Stimulated activated naive CD4-positive, alpha-beta T cell (primary cell): Measurements from ENCODE around the gene ST13.
A peak's percentile ranks its signal among the peaks of the same experiment; 100 is the strongest.
"Not testable (repeated sequence)": the region's sequence is repeated elsewhere in the genome, so short reads cannot be mapped to it uniquely, and the experiment has no call there.

ENCODE experiments used
- DNase-seq, 6 experiments: peaks; one replicate each; lab custom pipeline; 2025; lab: John Stamatoyannopoulos, UW

The ST13 gene

DNA sequence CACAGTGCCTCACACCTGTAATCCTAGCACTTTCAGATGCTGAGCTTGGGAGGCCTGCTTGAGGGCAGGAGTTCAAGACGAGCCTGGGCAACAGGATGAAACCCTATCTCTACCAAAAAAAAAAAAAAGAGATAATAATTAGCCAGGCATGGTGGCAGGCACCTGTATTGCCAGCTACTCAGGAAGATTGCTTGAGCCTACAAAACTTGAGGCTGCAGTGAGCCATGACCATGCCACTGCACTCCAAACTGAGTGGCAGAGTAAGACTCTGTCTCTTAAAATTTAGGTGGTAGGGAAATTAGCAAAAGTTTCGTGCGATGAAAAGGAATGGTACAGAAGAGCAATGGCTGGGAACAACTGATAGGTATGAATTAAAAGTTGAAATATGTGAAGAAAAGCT, 18.0 kb downstream of the ST13 start:
- DNase-seq: no peak

DNA sequence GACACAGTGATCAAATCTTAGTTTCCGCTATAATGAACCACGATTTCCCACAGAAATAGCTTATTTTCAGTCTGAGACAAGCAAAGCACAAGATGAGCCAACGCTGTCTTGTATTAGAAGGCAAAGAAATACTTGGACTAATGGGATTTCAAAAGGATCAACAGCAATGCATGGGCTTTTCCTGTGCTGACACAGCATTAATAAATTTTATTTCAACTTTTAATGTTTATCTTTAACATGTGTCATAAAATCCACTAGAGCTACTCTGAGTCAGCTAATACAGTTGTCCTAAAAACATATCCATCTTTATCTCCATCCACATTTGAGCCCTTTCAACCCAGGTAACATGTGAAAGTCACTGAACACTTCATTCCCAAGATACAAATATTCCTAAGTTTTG, 21.8 kb downstream of the ST13 start:
- DNase-seq: no peak

DNA sequence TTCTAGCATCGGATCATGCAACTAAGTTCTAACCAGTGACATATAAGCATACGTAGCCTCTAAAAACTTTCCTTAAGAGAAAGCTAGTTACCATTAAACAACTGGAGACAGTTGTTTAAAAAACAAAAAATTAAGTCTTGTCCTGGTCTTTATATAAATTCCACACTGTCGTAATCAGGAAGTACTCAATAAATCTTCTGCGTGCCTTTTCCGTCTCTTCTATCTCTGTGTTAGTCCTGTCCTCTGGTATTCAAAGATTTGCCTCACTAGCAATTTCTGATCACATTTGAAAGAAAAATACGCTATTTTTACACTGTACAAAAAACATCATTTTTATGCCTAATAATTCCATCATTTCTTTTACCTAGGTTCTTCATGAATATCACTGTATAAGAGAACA, 27.3 kb downstream of the ST13 start:
- DNase-seq: no peak

DNA sequence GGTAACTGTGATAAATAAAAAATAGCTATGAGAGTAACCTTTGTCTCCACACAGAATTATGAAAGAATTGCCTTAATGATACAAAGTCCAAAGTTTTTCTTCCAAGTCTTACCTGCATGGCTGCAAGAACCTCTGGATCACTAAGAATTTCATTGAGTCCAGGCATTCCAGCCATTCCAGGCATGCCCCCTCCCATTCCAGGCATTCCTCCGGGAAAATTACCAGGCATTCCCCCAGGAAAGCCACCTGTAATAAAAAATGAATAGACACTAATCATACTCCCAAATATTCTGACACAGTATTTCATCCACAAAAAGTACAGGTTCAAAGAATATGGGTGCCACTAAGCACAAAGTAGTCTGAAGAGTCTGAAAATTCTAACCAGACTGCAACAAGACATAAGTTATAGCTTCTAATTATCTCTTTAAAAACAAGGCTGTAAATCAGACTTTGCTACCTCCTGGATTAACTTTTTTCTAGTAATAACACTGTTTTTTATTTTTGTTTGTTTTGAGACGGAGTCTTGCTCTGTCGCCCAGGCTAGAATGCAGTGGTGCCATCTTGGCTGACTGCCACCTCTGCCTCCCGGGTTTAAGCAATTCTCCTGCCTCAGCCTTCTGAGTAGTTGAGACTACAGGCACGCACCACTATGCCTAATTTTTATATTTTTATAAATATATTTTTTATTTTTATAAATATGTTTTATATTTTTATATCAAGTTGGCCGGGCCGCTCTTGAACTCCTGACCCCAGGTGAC, 29.3 kb downstream of the ST13 start:
- no peak for DNase-seq

DNA sequence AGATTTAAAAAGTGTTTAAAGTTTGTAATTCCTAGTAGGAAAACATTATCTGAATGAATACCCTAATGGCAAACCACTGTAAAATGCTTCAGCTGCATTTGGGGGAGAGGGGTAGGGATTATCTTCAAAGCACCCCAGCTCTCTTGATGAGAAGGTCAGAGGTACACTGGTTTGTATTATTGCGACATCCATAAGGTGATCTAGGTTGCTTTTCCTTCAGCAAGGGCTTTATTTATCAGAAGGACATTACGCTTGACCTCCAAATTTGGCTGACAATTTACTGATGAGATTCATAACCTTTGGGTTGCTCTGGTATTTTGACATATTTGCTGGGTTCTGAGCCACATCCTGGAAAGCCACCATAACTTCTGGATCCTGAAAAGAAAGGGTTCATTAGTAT, 30.1 kb downstream of the ST13 start:
- DNase-seq: not testable (repeated sequence)

DNA sequence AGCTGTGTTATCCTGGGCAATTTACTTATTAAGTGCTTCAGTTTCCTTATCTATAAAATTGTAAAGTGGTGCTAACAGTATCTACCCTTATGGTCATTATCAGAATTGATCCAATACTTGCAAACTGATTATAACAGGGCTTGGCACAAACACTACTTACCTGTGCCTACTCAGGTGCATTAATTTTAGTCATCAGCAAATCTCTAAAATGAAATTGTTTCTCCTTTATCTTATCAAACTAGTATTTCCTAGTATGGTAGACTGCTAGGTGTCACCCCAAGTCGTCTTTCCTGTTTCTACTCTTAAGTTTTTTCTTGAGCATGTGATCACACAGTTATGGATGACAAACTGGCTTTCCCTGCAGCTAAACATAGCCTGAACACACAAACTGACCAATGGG, 33.0 kb downstream of the ST13 start:
- no peak for DNase-seq

DNA sequence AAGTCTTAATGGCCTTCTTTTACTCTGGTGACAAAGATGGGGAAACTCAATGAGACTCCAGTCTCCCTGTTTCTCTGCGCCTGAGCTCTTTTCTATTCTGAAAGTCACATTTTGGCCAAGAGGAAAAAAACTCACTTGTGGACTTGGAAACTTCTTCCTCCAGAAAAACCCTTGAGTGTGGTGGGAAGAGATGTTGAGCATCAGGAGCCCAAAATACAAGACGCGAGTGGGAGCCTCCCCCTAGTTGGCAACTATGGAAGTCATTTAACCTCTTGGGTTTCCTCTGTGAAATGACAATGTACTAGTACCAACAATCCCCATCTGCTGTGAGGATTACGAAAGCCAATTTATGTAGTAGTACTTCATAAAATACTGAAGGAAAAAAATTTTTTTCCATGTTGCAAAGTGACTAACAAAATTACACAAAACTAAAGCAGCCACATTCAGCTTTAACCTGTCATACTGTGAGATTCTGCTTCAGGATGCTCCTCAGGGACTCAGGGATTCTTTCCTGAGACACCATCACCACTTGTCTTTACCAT, 36.8 kb downstream of the ST13 start:
- peak in 1 of 6 experiments; percentile 49 for DNase-seq

DNA sequence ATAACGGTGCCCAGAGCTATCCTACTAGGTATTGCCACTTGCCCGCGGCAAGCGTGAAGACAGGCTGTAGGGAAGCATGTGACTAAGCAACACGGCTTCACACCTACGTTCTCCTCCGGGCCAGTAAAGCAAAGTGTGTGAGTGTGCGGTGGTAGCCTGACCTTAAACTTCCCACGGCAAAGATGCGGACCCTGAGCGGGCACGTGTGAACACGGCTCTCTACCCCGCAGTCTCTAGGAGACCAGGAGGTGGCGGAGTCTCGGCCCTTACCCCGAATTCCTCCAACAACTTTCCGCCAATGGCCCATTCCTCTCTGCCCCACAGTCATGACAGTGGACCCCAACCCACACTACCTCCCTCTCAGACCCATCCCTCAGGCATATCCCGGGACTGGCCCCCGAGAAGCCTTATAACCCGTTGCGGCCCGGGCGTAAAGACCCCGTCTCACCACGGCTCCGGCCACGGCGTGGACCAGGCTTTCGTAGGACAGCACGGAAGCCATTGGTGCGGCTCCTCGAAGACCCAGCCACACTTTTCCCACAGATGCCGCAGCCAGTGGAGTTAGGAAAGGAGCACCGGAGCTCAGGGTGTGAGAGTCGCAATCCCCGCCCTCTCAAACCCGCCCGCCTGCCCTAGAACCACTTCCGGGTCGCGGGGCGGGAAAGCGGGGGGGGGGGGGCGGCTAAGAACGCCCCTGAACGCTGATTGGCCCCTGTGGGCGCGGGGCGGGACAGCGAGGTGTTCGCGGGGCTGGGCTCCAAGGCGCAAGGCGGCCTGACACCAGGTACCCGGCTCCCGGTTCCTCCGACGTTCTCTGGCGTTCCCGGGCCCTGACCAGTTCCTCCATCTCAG, 37.5 kb downstream of the ST13 start, which contains the start of gene SLC25A17:
Gene SLC25A17, minus strand, starts transcription at position 600 of the 852 bp plus-strand sequence. Its CDS starts 98 bp downstream, at position 502.
- peak; percentile 76 to 89 (median 86) for DNase-seq

DNA sequence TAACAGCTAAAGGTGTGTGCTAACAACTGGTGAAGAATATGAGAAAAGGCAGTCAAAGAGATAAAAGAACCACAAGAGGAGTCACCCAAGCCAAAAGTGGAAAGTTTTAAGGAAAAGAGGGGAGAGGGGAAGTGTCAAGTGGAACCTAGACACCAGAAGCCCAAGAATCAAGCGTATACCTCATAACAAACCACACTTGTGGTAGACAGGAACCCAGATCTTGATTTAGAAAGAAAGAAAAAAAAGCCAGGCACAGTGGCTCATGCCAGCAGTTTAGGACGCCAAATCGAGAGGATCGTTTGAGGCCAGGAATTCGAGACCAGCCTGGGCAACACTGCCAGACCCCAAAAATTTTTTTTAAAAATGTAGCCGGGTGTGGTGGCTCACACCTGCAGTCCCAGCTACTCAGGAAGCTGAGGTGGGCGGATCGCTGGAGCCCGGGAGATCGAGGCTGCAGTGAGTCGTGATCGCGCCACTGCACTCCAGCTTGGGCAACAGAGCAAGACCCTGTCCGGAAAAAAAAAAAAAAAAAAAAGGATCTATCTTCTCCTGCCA, 38.2 kb downstream of the ST13 start:
- no peak for DNase-seq

DNA sequence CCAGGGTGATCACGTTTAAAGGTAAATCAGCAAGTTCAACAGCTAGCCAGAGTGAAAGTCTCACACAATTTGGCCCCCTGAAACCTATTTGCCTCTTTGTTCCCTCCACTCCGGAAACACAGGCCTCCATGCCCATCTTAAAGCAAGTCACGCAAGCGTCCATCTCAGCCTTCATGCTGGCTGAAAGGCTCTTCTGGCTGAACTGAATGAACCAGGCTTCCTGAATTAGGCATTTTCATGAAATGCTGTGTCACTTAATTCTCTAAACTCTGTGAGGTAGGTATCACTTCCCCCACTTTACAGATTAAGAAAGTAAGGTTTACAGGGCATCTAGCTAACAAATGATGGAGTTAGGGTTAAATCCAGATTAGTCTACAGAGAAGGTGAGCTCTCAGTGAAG, 38.7 kb downstream of the ST13 start:
- DNase-seq: no peak

DNA sequence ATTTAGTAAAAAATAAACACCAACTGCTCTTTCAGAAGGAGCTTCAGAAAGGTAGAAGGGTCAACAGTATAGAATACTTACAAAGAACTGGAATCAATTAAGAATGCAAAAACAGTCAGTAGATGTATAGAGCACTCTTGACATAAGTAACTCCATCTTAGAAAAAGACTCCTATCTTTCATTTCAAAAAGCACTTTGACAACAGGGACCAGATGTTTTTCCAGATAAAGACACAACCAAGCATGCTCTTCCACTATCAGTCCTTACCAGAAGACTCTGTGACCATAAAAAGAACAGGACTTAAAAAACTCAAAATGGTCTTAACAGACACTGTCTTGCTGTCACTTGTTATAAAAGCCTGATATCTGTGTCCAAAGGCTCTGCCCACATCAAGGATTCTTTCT, 42.5 kb downstream of the ST13 start:
- DNase-seq: no peak

DNA sequence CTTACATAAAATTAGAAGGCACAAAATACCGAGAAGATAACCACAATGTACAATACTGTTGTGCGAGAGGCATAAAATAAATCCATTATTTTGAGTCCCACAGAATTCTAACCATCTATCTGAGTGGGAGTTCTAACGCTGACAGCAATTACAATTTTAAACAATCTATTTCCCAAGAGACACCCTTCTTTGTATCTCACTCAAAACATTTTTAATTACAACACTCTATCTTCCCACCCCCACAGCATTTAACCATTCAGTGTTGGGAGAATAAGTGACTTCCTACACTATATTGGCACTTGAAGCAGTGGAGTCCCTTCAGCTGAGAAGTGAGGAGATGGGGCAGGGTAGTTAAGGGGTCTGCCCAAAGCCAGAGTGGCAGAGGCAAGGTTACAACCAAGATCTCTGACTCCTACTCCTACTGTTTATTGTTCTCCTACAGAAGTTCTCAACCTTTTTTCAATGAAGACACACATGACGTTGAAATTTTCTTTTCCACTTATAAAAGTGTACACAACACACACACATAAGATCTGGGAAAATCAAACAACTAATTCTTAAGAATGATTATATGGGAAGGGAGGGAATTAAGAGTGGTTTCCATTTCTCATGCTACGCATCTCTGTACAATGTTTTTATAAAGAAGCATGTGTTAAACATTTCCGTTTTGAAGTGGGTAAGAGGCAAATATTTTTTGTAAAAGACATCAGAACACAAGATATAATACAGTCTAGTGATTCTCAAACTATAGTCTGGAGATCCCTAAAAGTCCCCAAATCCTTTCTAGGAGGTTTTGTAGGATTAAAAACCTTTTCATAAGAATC, 48.2 kb downstream of the ST13 start:
- no peak for DNase-seq

DNA sequence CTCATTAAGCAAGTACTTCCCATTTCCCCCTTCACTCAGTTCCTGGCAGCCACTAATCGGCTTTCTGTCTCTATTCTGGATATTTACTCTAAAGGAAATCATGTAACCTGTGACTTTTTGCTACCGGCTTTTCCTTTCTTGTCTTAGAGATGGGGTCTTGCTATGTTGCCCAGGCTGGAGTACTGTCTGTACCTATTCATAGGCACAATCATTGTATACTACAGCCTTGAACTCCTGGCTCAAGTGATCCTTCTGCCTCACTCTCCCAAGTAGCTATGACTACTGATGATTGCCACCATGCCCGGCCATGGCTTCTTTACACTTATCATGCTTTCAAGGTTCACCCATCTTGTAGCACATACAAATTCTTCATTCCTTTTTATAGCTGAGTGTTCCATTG, 49.7 kb downstream of the ST13 start:
- no peak for DNase-seq

DNA sequence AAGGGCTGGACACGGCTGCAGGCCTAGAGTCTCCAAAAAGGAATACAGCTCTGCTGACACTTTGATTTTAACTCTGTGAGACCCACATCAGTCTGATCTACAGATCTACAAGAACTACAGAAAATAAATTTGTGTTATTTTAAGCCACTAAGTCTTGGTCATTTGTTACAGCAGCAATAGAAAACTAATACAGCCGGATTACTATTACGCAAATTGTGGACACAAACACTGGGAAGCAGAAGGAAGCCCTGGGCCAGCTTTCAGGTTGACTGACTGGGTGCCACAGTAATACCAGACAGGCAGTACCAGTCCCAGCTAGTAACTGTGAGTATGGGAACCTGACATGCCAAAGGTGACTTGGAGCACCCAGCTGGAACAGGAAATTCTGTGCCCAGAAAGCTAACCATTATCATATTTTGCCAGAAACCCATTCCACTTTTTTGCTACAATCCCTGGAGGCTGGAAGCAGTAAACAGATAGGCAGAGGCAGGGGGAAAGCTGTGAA, 50.7 kb downstream of the ST13 start:
- DNase-seq: no peak

DNA sequence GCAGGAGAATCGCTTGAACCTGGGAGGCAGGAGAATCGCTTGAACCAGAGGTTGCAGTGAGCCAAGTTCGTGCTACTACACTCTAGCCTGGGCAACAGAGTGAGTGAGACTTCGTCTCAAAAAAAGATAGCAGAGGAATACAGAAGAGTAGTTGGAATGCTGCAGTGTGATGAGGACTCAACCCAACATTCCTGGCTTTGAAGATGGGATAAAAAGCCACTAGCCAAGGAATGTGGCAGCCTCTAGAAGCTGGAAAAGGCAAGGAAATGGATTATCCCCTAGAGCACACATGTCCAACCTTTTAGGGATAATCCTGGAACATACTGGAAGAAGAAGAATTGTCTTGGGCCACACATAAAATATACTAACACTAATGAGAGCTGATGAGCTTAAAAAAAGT, 51.2 kb downstream of the ST13 start:
- no peak for DNase-seq

DNA sequence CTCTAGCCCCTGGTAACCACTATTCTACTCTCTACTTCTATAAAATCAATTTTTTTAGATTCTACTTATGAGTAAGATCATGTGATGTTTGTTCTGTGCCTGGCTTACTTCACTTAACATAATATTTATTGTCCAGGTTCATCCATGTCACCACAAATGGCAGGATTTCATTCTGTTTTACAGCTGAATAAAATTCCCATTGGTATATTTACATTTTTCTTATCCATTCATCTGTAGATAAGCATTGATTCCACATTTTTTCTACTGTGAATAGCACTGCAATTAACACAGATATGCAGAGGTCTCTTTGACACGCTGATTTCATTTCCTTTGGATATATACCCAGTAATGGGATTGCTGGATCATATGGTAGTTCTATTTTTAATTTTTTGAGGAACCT, 53.1 kb downstream of the ST13 start:
- no peak for DNase-seq

DNA sequence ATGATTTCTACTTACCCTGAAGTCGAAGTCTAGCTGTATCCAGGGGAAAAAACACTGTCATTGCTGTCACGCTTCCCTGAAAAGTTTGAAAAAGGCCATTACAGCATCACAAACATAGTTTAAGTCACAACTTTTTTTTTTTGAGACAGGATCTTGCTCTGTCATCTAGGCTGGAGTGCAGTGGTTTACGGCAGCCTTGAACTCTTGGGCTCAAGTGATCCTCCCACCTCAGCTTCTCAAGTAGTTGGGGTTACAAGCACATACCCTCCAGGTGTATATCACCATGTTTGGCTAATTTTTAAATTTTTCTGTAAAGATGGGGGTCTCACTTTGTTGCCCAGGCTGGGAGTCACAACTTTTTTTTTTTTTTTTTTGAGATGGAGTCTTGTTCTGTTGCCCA, 57.4 kb downstream of the ST13 start:
- peak in 1 of 6 experiments; percentile 12 for DNase-seq

DNA sequence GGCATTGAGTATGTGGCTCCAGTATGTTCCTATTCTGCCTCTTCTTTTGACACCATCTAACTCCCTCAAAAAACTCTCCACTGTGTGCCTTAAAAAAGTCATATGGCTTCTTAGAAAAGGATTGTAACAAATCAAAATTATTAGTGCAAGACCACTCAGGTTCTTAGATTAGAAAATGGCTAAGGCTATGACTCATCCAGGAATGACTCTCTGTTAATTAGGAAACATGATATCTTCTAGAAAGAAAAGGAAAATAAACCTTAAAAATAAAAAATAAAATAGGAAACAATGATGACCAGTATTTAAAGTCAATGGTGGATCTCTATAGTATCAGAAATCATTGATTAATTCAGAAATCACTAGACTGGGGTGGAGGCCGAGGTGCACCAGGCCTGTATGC, 59.0 kb downstream of the ST13 start:
- no peak for DNase-seq

DNA sequence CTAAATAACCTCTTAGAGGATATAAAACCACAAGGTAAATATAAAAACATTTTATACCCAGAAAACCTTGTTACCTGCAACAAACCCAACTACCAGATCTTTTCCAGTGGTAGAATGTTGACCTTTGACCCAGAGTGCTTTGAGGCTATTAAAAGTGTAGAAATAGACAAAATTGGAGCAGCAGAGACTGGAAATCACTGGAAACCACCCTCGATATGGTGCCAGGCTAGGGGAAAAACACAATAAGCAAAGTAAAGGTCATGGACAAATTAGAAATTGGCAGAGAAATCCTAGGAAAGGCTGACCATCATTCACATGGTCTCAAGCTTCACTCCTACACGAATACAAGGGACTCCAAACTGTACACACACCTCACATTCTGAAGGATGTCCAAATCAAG, 64.0 kb downstream of the ST13 start:
- DNase-seq: no peak

DNA sequence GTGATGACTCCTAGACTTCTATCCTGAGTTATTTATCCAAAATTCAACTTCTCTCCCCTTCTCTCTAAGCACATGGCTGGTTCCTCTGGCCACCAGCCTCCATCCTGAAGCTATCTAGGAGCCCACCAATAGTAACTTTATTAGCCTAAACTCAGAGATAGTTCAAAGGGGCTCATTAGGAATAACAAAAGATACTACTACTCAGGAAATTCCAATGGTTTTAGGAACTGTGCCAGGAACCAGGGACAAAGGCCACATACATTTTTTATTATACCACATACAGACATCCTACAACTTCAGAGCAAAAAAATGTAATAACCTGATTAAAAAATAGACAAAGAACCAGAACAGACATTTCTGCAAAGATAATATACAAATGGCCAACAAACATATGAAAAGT, 65.2 kb downstream of the ST13 start:
- no peak for DNase-seq

DNA sequence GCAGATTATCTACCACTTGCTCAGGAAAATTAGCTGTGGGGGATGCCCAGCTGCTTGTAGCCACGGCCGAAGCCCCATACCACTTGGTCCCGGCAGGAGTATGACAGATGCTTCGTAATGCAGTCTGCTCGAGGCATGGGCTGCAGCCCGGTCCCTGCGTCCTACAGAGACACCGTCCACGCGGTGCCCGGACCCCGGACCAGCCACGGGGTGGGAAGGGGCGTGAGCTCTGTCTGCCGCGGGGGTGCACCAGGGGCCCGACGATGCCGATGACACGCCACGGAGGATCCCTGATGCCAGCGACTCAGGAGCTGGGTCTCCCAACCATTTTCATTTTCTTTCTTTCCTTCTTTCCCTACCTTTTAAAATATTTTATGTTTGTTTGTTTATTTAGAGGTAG, 67.3 kb downstream of the ST13 start:
- no peak for DNase-seq

DNA sequence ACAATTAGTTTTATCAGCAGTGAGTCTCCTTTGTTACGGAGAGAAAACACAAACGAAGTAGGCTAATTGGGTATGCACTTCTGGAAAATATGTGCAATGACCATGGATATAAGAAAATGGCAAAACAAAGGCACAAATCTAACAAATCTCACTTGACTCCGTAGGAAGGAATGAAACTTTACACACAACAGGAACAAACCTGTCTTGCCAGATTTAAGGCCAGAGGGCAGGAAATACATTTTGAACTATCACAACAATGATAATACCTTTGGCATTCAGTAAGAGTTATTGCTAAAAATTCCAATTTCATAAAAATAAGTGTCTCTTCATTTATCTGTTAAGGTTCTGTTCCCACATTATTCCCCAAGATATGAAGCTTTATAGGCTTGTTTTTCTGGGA, 73.9 kb downstream of the ST13 start:
- no peak for DNase-seq
